HepG2 (cell line): ENCODE measurements around the gene BCL6B. TPM values are rescaled to one million over a fixed set of nuclear protein-coding genes. Genes with fewer than 3 reads are reported as not detected.
A peak's percentile ranks its signal among the peaks of the same experiment; 100 is the strongest.

ENCODE experiments used
- CENPX ChIP-seq: sonication (generic); formaldehyde crosslinking; IDR thresholded peaks from 2 replicates; pipeline ENCODE4 v1.9.0; 2021; ENCODE audit warnings: mild to moderate bottlenecking, missing genetic modification reagents, moderate library complexity
- DR1 ChIP-seq: sonication (generic); formaldehyde crosslinking; IDR thresholded peaks from 2 replicates; pipeline ENCODE4 v1.8.0; 2021; ENCODE audit warnings: mild to moderate bottlenecking, missing genetic modification reagents, inconsistent platforms
- EP300 ChIP-seq, 3 experiments: sonication (generic) in 1 of 3; formaldehyde crosslinking in 1 of 3; IDR thresholded peaks; 2 replicates each; pipeline versions ENCODE4 v1.5.1 to v1.6.1; 2011 to 2020; ENCODE audit warnings: low read depth in 2 of 3, low read length in 2 of 3, borderline replicate concordance in 1 of 3, improper control_type of control experiment in 1 of 3, mild to moderate bottlenecking in 1 of 3, missing genetic modification reagents in 1 of 3, moderate library complexity in 1 of 3
- GATA4 ChIP-seq: sonication (generic); IDR thresholded peaks from 2 replicates; pipeline ENCODE4 v1.6.1; 2016; ENCODE audit warnings: antibody characterized with exemption, low read depth, borderline replicate concordance
- ISX ChIP-seq: sonication (generic); formaldehyde crosslinking; conservative IDR thresholded peaks from 2 replicates; pipeline ENCODE4 v1.5.0; 2020; ENCODE audit warnings: missing genetic modification reagents
- KMT2B ChIP-seq: IDR thresholded peaks from 2 replicates; pipeline ENCODE4 v1.6.1; 2016; ENCODE audit warnings: missing genetic modification reagents, missing compliant biosample characterization
- MAZ ChIP-seq, 2 experiments: sonication (generic) in 1 of 2; formaldehyde crosslinking in 1 of 2; IDR thresholded peaks; 2 replicates each; pipeline versions ENCODE4 v1.5.0 to v1.6.1; 2012 to 2020; ENCODE audit warnings: low read depth in 2 of 2, mild to moderate bottlenecking in 2 of 2, borderline replicate concordance in 1 of 2, improper control_type of control experiment in 1 of 2, low read length in 1 of 2, missing genetic modification reagents in 1 of 2, moderate library complexity in 1 of 2
- MIER3 ChIP-seq: IDR thresholded peaks from 2 replicates; pipeline ENCODE4 v1.6.1; 2016; ENCODE audit warnings: missing compliant biosample characterization, borderline replicate concordance
- NBN ChIP-seq: fragments of 450-650 bp; conservative IDR thresholded peaks from 2 replicates; pipeline ENCODE4 v1.6.1; 2017
- PRDM10 ChIP-seq: sonication (generic); formaldehyde crosslinking; IDR thresholded peaks from 2 replicates; pipeline ENCODE4 v1.4.0; 2020; ENCODE audit warnings: low read depth, missing genetic modification reagents
- SALL1 ChIP-seq: sonication (generic); formaldehyde crosslinking; IDR thresholded peaks from 2 replicates; pipeline ENCODE4 v1.8.0; 2022; ENCODE audit warnings: mild to moderate bottlenecking, missing genetic modification reagents
- TARDBP ChIP-seq: sonication (generic); formaldehyde crosslinking; IDR thresholded peaks from 2 replicates; pipeline ENCODE4 v1.8.0; 2022; ENCODE audit warnings: mild to moderate bottlenecking, missing genetic modification reagents
- ZFX ChIP-seq: sonication (generic); formaldehyde crosslinking; IDR thresholded peaks from 2 replicates; pipeline ENCODE4 v1.4.0; 2020; ENCODE audit warnings: mild to moderate bottlenecking, low read depth, missing genetic modification reagents, moderate library complexity
- ZNF275 ChIP-seq: sonication (generic); formaldehyde crosslinking; IDR thresholded peaks from 2 replicates; pipeline ENCODE4 v1.8.0; 2022; ENCODE audit warnings: missing genetic modification reagents, mild to moderate bottlenecking, inconsistent platforms, borderline replicate concordance
- ZNF451 ChIP-seq: sonication (generic); formaldehyde crosslinking; IDR thresholded peaks from 2 replicates; pipeline ENCODE4 v1.5.0; 2020; ENCODE audit warnings: mild to moderate bottlenecking, missing genetic modification reagents
- ZNF513 ChIP-seq: sonication (generic); formaldehyde crosslinking; conservative IDR thresholded peaks from 2 replicates; pipeline ENCODE4 v1.5.0; 2020; ENCODE audit warnings: missing genetic modification reagents
- ZNF552 ChIP-seq: sonication (generic); formaldehyde crosslinking; IDR thresholded peaks from 2 replicates; pipeline ENCODE4 v1.9.0; 2022; ENCODE audit warnings: missing genetic modification reagents, mild to moderate bottlenecking, borderline replicate concordance
- ZNF558 ChIP-seq: sonication (generic); formaldehyde crosslinking; IDR thresholded peaks from 2 replicates; pipeline ENCODE4 v1.9.0; 2022; ENCODE audit warnings: mild to moderate bottlenecking, missing genetic modification reagents, borderline replicate concordance
- ZNF768 ChIP-seq: sonication (generic); formaldehyde crosslinking; IDR thresholded peaks from 2 replicates; pipeline ENCODE4 v1.4.0; 2020; ENCODE audit warnings: missing genetic modification reagents
- polyA plus RNA-seq, 8 experiments: library from polyadenylated mRNA; depleted of rRNA in 3 of 8; stranded (reverse) in 7 of 8; unstranded in 1 of 8; fragments of >200 nt; fragmentation: Illumina TruSeq in 4 of 8; extraction: Trizol in 4 of 8; gene quantifications; 2 replicates each; pipeline versions ENCODE4 v1.2.1 to v1.2.3, GENCODE V29; 2011 to 2016; ENCODE audit warnings: low read depth in 4 of 8, missing spikeins in 1 of 8, mixed read lengths in 1 of 8; ENCODE audit not compliant: insufficient read depth in 1 of 8
- total RNA-seq, 5 experiments: library from RNA; depleted of rRNA; stranded (reverse); fragments of >200 nt; fragmentation: Illumina TruSeq; extraction: Trizol; gene quantifications; 2 replicates each; pipeline ENCODE4 v1.2.3, GENCODE V29; 2016; ENCODE audit warnings: low read depth in 1 of 5

Gene BCL6B
- total and polyA plus RNA-seq, 2 of the 13 experiments (the other 11 are each of a cell fraction or from before 2014, with no cell fraction given): not detected

- peak; percentile 37; the same call in 1 of the 2 replicates for TF ChIP-seq MAZ (IDR thresholded peaks at IDR 0.05; ENCODE audit: borderline replicate concordance, low read depth, low read length)
- TF ChIP-seq MAZ (CRISPR knock-in tag; IDR thresholded peaks at IDR 0.05; ENCODE audit: low read depth): no peak; the same call in 1 of the 2 replicates
- TF ChIP-seq PRDM10 (CRISPR knock-in tag): no peak
- no peak for TF ChIP-seq ZNF768 (CRISPR knock-in tag)
- TF ChIP-seq ZNF552: peak; percentile 79; the same call in 1 of the 2 replicates
- peak; percentile 42; the same call in 1 of the 2 replicates for TF ChIP-seq SALL1 (CRISPR knock-in tag)
- peak; percentile 89 for TF ChIP-seq ZFX (CRISPR knock-in tag)
- peak; percentile 79; the same call in 1 of the 2 replicates for TF ChIP-seq ZNF558 (CRISPR knock-in tag)
- no peak for TF ChIP-seq ZNF513
- no peak for TF ChIP-seq NBN
- TF ChIP-seq MIER3: peak; percentile 51; the same call in 1 of the 2 replicates
- peak; percentile 55 for TF ChIP-seq DR1 (CRISPR knock-in tag)
- TF ChIP-seq TARDBP (CRISPR knock-in tag): peak; percentile 40; the same call in 1 of the 2 replicates
- TF ChIP-seq ZNF451: 0 out of 2 replicates have a peak, but pooled peaks have one; percentile 53
- TF ChIP-seq ISX (CRISPR knock-in tag): no peak
- no peak for TF ChIP-seq CENPX (CRISPR knock-in tag)
- no peak for TF ChIP-seq EP300 (IDR thresholded peaks at IDR 0.05; ENCODE audit: low read depth in 2 of 2, low read length in 2 of 2)
- 0 out of 2 replicates have a peak, but pooled peaks have one; percentile 21 for TF ChIP-seq EP300 (CRISPR knock-in tag; IDR thresholded peaks at IDR 0.05; ENCODE audit: borderline replicate concordance)
- TF ChIP-seq GATA4: peak; percentile 70; the same call in 1 of the 2 replicates
- no peak for TF ChIP-seq KMT2B (CRISPR knock-in tag)
- TF ChIP-seq ZNF275: peak; percentile 55; the same call in 1 of the 2 replicates
Measured at GRCh38 chr17:7035591-7036368, 12.9 kb downstream of the BCL6B start, which contains the start of gene SLC16A13 (continued).
